Trophoblast cell (in vitro differentiated cells and primary cell): ENCODE data around the gene CAPZB.

Experiments
- DNase-seq, 2 donors: peaks; one replicate each; pipeline ENCODE4 v3.0.0-alpha.2; 2016
- H2AFZ ChIP-seq: 2 replicates; pipeline ENCODE4 v1.6.1; 2013; ENCODE audit warnings: low read length, moderate library complexity, mild to moderate bottlenecking; ENCODE audit not compliant: insufficient read depth, poor library complexity
- H2AK5ac ChIP-seq: 2 replicates; pipeline ENCODE4 v1.6.1; 2013; ENCODE audit warnings: mild to moderate bottlenecking, low read length
- H2BK120ac ChIP-seq: 2 replicates; pipeline ENCODE4 v1.6.1; 2013; ENCODE audit warnings: low read length, mild to moderate bottlenecking, moderate library complexity; ENCODE audit not compliant: insufficient read depth, poor library complexity
- H2BK12ac ChIP-seq: 2 replicates; pipeline ENCODE4 v1.6.1; 2013; ENCODE audit warnings: mild to moderate bottlenecking, low read length, moderate library complexity
- H2BK5ac ChIP-seq: 2 replicates; pipeline ENCODE4 v1.6.1; 2013; ENCODE audit warnings: low read length, low read depth, moderate library complexity, mild to moderate bottlenecking; ENCODE audit not compliant: poor library complexity
- H3K14ac ChIP-seq: 2 replicates; pipeline ENCODE4 v1.6.1; 2013; ENCODE audit warnings: mild to moderate bottlenecking, low read length
- H3K18ac ChIP-seq: 2 replicates; pipeline ENCODE4 v1.6.1; 2013; ENCODE audit warnings: mild to moderate bottlenecking, low read length
- H3K23ac ChIP-seq: 2 replicates; pipeline ENCODE4 v1.6.1; 2013; ENCODE audit warnings: low read length
- H3K27ac ChIP-seq: 2 replicates; pipeline ENCODE4 v1.5.1; 2013; ENCODE audit warnings: low read depth, mild to moderate bottlenecking, inconsistent platforms, low read length, moderate library complexity
- H3K27me3 ChIP-seq: 2 replicates; pipeline ENCODE4 v1.6.1; 2013; ENCODE audit warnings: inconsistent platforms, mild to moderate bottlenecking, low read length, moderate library complexity; ENCODE audit not compliant: insufficient read depth
- H3K36me3 ChIP-seq, 2 experiments: 1 replicate in 1 of 2; 2 replicates in 1 of 2; pipeline ENCODE4 v1.6.1; 2013; ENCODE audit warnings: low read length in 2 of 2, mild to moderate bottlenecking in 2 of 2, moderate library complexity in 1 of 2; ENCODE audit not compliant: insufficient read depth in 2 of 2, control insufficient read depth in 1 of 2
- H3K4ac ChIP-seq: 2 replicates; pipeline ENCODE4 v1.6.1; 2013; ENCODE audit warnings: low read depth, mild to moderate bottlenecking, low read length, moderate library complexity
- H3K4me1 ChIP-seq, 2 experiments: 1 replicate in 1 of 2; 2 replicates in 1 of 2; pipeline ENCODE4 v1.6.1; 2013; ENCODE audit warnings: low read length in 2 of 2, mild to moderate bottlenecking in 2 of 2, moderate library complexity in 1 of 2; ENCODE audit not compliant: insufficient read depth in 2 of 2, control insufficient read depth in 1 of 2
- H3K4me2 ChIP-seq: 2 replicates; pipeline ENCODE4 v1.6.1; 2013; ENCODE audit warnings: inconsistent platforms, mild to moderate bottlenecking, low read length, moderate library complexity
- H3K4me3 ChIP-seq: 2 replicates; pipeline ENCODE4 v1.5.1; 2013; ENCODE audit warnings: mild to moderate bottlenecking, low read depth, low read length, inconsistent platforms
- H3K79me1 ChIP-seq: one replicate; pipeline ENCODE4 v1.6.1; 2013; ENCODE audit warnings: low read length
- H3K79me2 ChIP-seq: 2 replicates; pipeline ENCODE4 v1.6.1; 2013; ENCODE audit warnings: low read length, mild to moderate bottlenecking; ENCODE audit not compliant: control insufficient read depth, insufficient read depth, poor library complexity
- H3K9ac ChIP-seq: 2 replicates; pipeline ENCODE4 v1.6.1; 2013; ENCODE audit warnings: mild to moderate bottlenecking, low read length
- H3K9me3 ChIP-seq: 2 replicates; pipeline ENCODE4 v1.6.1; 2013; ENCODE audit warnings: low read depth, mild to moderate bottlenecking, control low read depth, inconsistent platforms, low read length; ENCODE audit not compliant: insufficient read depth
- H4K12ac ChIP-seq: 2 replicates; pipeline ENCODE4 v1.6.1; 2013; ENCODE audit warnings: low read depth, mild to moderate bottlenecking, low read length, moderate library complexity
- H4K8ac ChIP-seq: 2 replicates; pipeline ENCODE4 v1.6.1; 2013; ENCODE audit warnings: low read depth, mild to moderate bottlenecking, low read length, moderate library complexity
- H4K91ac ChIP-seq: one replicate; pipeline ENCODE4 v1.6.1; 2013; ENCODE audit warnings: low read depth, mild to moderate bottlenecking, low read length, moderate library complexity
- WGBS: extraction: QIAGEN DNeasy Blood & Tissue Kit; methylation state at CpG from one replicate; pipeline ENCODE4 v1.1.7; 2013; ENCODE audit warnings: missing lambda C conversion rate; ENCODE audit not compliant: insufficient read length, insufficient coverage; ENCODE audit errors: extremely low coverage; 5-methylcytosine and 5-hydroxymethylcytosine counted together

The CAPZB gene

GRCh38 chr1:19342062-19342750 lies 143.1 kb downstream of the CAPZB start:
- Histone ChIP-seq H3K9ac (no peak overlapping the region), H4K8ac (no peak overlapping the region), H2BK120ac (no peak overlapping the region), H3K79me1 (peaks cover 7% of the 10 kb centered on the region), H3K4me3 (no peak overlapping the region), H3K27ac (no peak overlapping the region), H4K91ac (no peak overlapping the region), H3K4me1 (peaks cover 17 to 23% of the 10 kb centered on the region in 2 experiments), H3K18ac (no peak overlapping the region), H2AFZ (no peak overlapping the region), H2BK12ac (no peak overlapping the region), H3K14ac (no peak overlapping the region), H2BK5ac (no peak overlapping the region), H3K4me2 (no peak overlapping the region), H4K12ac (no peak overlapping the region), H3K27me3 (no peaks in the 10 kb centered on the region), H3K9me3 (peaks cover 3% of the 10 kb centered on the region), H3K36me3 (peaks cover 53 to 62% of the 10 kb centered on the region in 2 experiments), H3K23ac (no peak overlapping the region), H3K4ac (no peak overlapping the region), H3K79me2 (no peaks in the 10 kb centered on the region), H2AK5ac (no peak overlapping the region)
- DNase-seq, result peak in 1 of 2 donors; percentile 7
- no CpG with 5 or more reads among the region's 27 CpGs for WGBS

- Histone ChIP-seq H3K4ac (no peak overlapping the region), H3K27ac (no peak overlapping the region), H2AK5ac (no peak overlapping the region), H2BK12ac (no peak overlapping the region), H4K8ac (no peak overlapping the region), H3K27me3 (no peaks in the 10 kb centered on the region), H3K36me3 (peaks cover 51 to 58% of the 10 kb centered on the region in 2 experiments), H3K79me1 (peaks cover 11% of the 10 kb centered on the region), H3K18ac (peak overlapping the region; percentile 61), H2BK120ac (no peak overlapping the region), H3K79me2 (no peaks in the 10 kb centered on the region), H3K4me1 (peaks cover 24 to 31% of the 10 kb centered on the region in 2 experiments), H3K23ac (no peak overlapping the region), H2AFZ (no peak overlapping the region), H3K14ac (no peak overlapping the region), H3K9me3 (peaks cover 3% of the 10 kb centered on the region), H3K4me2 (no peak overlapping the region), H3K4me3 (no peak overlapping the region), H2BK5ac (no peak overlapping the region), H3K9ac (no peak overlapping the region), H4K91ac (peak overlapping the region; percentile 6), H4K12ac (no peak overlapping the region)
- WGBS, result no CpG with 5 or more reads among the region's 25 CpGs
- DNase-seq, result peak; percentile 79 to 91
Measured at GRCh38 chr1:19341201-19342061, 143.9 kb downstream of the CAPZB start.

- no CpG with 5 or more reads among the region's 14 CpGs for WGBS
- H3K4me3 ChIP-seq, result no peak overlapping the region
- peaks cover 48 to 53% of the 10 kb centered on the region in 2 experiments for H3K36me3 ChIP-seq
- no peak overlapping the region for H3K4me2 ChIP-seq
- H4K12ac ChIP-seq, result no peak overlapping the region
- H3K4ac ChIP-seq, result no peak overlapping the region
- H2BK120ac ChIP-seq, result no peak overlapping the region
- H2AFZ ChIP-seq, result no peak overlapping the region
- H4K91ac ChIP-seq, result no peak overlapping the region
- H3K18ac ChIP-seq, result no peak overlapping the region
- DNase-seq, result no peak
- H3K4me1 ChIP-seq, result peaks cover 27 to 33% of the 10 kb centered on the region in 2 experiments
- no peak overlapping the region for H4K8ac ChIP-seq
- no peaks in the 10 kb centered on the region for H3K79me2 ChIP-seq
- peaks cover 3% of the 10 kb centered on the region for H3K9me3 ChIP-seq
- no peak overlapping the region for H3K27ac ChIP-seq
- no peak overlapping the region for H3K14ac ChIP-seq
- no peak overlapping the region for H3K9ac ChIP-seq
- H3K23ac ChIP-seq, result no peak overlapping the region
- no peak overlapping the region for H2BK12ac ChIP-seq
- H3K79me1 ChIP-seq, result peaks cover 11% of the 10 kb centered on the region
- H2AK5ac ChIP-seq, result no peak overlapping the region
- no peak overlapping the region for H2BK5ac ChIP-seq
- H3K27me3 ChIP-seq, result no peaks in the 10 kb centered on the region
Measured at GRCh38 chr1:19340387-19340937, 144.9 kb downstream of the CAPZB start.

- Histone ChIP-seq H3K4me3 (no peak overlapping the region), H2AFZ (no peak overlapping the region), H3K27ac (peak overlapping the region; percentile 78), H3K4me1 (peaks cover 27 to 33% of the 10 kb centered on the region in 2 experiments), H4K91ac (peak overlapping the region; percentile 17), H3K27me3 (no peaks in the 10 kb centered on the region), H3K9me3 (peaks cover 3% of the 10 kb centered on the region), H2AK5ac (peak overlapping the region; percentile 21), H3K36me3 (peaks cover 36 to 42% of the 10 kb centered on the region in 2 experiments), H4K12ac (no peak overlapping the region), H2BK120ac (no peak overlapping the region), H3K4ac (no peak overlapping the region), H3K79me2 (no peaks in the 10 kb centered on the region), H3K23ac (no peak overlapping the region), H3K4me2 (no peak overlapping the region), H2BK5ac (no peak overlapping the region), H3K14ac (no peak overlapping the region), H3K18ac (peak overlapping the region; percentile 32), H3K79me1 (peaks cover 11% of the 10 kb centered on the region), H2BK12ac (no peak overlapping the region), H4K8ac (no peak overlapping the region), H3K9ac (no peak overlapping the region)
- no CpG with 5 or more reads among the region's 19 CpGs for WGBS
- DNase-seq, result no peak
Measured at GRCh38 chr1:19339214-19339861, 146.0 kb downstream of the CAPZB start.
